ENCODE measurements around the gene TDRD7.

Gene TDRD7

DNA sequence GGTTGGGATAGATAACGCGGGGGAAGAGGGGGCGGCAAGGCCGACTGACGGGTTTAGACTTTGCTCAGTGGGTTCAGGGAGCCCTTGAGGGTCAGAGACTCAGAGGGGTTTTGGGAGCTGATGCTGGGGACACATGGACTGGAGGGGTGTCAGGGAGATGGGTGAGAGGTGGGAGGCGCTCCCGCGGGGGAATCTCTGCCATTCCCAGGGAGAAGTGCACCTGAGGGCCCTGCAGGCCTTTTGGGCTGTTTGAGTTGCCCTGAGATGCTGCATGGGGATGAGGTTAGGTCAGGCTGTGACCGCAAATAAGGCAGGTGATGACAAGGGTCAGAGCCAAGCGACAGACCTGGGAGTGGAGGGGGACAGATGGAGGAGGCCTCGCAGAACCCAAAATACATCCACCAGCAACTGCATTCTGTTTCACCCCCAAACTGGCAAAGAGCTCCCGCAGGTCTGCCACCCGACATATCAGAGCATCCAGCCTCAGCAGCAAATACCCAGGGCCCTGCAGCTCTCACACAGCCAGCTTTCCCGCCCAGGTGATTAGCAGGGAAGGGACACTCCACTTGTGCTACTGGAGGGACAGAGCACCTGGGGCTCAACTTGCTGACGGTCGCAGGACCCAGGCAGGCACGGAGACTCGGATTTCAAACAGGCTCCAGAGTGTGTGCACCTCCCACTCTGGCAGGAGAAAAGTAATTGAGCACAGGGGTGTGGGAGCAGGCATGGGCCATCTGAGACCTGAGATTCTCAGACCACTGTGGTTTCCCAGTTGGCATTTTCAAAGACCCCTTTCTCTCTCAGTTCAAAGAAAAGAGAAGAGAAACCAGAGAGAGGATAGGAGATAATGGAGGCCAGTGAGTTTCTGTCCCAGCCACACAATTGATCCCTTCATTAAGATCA is 116.0 kb downstream of the TDRD7 start:
- TF ChIP-seq, protein P1, sequence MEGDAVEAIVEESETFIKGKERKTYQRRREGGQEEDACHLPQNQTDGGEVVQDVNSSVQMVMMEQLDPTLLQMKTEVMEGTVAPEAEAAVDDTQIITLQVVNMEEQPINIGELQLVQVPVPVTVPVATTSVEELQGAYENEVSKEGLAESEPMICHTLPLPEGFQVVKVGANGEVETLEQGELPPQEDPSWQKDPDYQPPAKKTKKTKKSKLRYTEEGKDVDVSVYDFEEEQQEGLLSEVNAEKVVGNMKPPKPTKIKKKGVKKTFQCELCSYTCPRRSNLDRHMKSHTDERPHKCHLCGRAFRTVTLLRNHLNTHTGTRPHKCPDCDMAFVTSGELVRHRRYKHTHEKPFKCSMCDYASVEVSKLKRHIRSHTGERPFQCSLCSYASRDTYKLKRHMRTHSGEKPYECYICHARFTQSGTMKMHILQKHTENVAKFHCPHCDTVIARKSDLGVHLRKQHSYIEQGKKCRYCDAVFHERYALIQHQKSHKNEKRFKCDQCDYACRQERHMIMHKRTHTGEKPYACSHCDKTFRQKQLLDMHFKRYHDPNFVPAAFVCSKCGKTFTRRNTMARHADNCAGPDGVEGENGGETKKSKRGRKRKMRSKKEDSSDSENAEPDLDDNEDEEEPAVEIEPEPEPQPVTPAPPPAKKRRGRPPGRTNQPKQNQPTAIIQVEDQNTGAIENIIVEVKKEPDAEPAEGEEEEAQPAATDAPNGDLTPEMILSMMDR (IDR thresholded peaks at IDR 0.05; ENCODE audit: borderline replicate concordance, insufficient read depth, low read depth, low read length), result no peak
- H3K4me3 ChIP-seq (ENCODE audit: low read depth, low read length), result no peak overlapping the region

DNA sequence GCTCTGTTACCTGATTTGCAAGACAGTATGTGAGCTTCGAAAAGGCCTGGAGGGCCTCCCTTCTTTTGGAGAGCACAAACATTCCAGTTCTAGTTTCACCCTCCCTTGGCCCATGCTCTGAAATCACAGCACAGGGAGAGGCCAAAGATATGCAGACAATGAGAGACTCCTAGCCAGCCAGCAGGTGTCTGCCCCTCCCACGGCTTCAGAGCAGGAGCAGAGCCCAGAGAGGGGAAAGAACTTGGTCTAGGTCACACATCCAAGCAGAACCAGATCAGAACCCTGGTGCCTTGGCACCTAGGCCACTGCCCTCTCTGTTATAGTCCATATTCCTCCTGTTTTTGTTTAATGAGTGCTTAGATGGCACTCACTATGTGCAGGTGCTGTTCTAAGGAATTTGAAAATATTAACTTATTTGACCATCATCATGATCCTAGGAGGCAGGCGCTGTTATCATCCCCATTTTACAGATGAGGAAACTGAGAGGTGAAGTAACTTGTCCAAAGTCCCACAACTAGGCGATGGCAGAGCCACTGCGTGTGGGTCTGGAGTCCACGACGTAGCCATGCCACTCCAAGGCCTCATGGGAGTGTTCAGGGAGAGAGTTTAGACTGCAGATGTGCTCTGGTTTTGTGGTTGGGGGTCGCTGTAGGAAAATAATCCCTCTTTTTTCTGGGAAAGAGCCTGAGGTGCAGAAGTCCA is 116.8 kb downstream of the TDRD7 start:
- TF ChIP-seq, protein P1 (IDR thresholded peaks at IDR 0.05; ENCODE audit: borderline replicate concordance, insufficient read depth, low read depth, low read length), result no peak
- H3K4me3 ChIP-seq (ENCODE audit: low read depth, low read length), result no peak overlapping the region

DNA sequence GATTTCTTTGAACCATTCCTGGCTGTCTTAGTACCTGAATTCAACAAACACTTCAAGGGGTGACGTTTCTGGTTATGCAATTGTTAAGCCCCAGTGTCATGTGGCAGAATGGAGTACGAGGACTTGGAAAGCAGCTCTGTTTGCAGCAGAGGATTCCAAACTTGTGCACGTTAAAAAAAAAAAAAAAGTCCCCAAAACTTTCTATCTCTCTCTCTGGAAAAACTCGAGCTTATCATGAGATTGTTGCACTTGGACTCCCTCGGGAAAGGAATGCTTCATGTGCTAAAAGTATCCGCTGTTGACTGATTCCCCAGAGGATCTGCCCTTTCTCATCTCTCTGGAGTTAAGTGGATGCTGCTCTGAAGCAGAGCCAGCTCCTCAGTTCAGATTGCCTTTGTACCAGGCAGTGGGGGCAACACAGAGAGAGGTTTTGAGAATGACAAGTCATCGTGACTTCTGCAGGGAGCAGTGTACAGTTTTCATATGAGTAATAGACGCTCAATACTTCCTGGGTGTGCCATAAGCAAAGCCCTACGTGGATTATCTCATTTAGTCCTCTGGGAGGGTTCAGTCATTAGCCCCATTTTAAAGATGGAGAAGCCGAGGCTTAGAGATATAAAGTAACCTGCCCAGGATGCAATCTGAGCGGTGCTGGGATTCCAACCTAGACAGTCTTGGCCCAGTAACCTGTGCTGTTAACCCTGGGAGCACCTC is 117.6 kb downstream of the TDRD7 start:
- TF ChIP-seq, protein P1 (IDR thresholded peaks at IDR 0.05; ENCODE audit: borderline replicate concordance, insufficient read depth, low read depth, low read length), result no peak
- no peak overlapping the region for H3K4me3 ChIP-seq (ENCODE audit: low read depth, low read length)

DNA sequence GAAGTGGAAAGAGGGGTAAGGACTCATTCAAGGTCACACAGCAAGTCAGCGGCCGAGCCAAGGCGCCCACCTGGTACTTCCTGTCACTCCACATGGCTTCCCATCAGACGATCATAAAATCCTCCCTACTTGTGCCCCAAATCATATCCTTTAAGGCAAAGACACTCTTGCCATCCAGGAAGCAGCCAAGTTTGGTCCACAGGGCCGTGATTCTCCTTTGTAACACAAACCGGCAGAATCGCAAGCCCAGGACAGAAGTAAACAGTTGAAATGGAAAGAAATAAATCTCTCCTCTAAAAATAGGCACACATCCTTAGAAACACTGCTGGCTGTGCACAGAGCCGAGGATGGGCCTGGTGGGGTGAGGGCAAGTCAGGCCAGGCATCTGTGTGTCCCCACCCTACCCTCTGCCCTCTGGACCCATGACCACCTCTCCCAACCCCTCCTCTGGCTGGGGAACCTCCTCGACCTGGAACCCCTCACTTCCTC is 120.0 kb downstream of the TDRD7 start:
- TF ChIP-seq, protein P1 (IDR thresholded peaks at IDR 0.05; ENCODE audit: borderline replicate concordance, insufficient read depth, low read depth, low read length), result no peak
- H3K4me3 ChIP-seq (ENCODE audit: low read depth, low read length), result no peak overlapping the region

DNA sequence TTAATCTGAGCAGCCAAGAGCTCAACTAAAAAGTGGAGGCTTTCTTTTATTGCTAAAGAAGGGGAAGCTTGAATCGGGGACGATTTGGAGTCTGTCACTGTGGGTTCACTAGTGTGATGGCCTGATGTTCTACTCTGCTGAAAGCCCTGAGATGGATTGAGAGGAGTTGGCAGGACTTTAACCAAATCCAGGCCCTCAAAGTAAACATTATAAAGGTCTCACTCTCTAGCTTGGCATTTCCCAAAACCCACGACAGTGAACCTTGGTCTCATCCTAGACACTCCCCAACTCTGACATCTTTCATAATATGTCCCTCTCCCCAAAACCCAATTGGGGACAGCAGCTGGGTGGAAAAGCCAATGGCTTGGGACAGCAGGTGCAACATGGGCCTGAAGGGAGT is 122.3 kb downstream of the TDRD7 start:
- H3K4me3 ChIP-seq (ENCODE audit: low read depth, low read length), result no peak overlapping the region
- TF ChIP-seq, protein P1 (IDR thresholded peaks at IDR 0.05; ENCODE audit: borderline replicate concordance, insufficient read depth, low read depth, low read length), result no peak

DNA sequence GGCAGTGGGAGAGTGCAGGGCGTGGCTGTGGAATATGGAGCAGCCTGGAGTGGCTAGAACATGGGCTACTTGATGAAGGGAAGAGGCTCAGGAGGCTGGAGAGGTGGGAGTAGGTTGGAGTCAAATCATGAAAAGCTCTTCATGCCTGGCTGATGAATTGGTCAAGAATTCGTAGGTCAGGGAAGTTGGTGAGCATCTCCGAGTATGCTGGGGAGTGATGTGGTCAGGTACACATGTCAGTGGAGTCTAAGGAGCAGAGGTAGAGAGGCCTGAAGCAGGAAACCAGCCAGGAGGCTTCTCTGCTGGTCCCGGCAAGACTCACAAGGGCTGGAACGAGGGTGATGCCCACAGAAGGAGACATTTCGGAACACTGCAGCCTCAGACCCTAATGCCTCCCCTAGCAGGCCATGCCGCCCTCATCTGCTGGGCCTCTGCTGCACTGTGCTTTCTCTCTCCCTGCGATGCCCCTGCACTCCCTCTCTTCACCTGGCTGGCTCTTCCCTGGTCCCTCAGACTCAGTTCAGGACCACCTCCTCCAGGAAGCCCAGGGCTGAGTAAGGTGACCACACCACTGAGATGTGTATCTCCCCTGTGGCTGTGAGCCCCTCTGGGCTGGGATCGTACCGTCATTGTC is 123.2 kb downstream of the TDRD7 start:
- TF ChIP-seq, protein P1 (IDR thresholded peaks at IDR 0.05; ENCODE audit: borderline replicate concordance, insufficient read depth, low read depth, low read length), result no peak
- no peak overlapping the region for H3K4me3 ChIP-seq (ENCODE audit: low read depth, low read length)
